ENCODE measurements around the gene LGR6. TPM values are rescaled to one million over a fixed set of nuclear protein-coding genes. Genes with fewer than 3 reads are reported as not detected.

LGR6 gene
- total and polyA plus RNA-seq, 2 of the 8 experiments (the other 6 are each of a cell fraction or from before 2014, with no cell fraction given): 0.50 to 1.0 TPM

DNA sequence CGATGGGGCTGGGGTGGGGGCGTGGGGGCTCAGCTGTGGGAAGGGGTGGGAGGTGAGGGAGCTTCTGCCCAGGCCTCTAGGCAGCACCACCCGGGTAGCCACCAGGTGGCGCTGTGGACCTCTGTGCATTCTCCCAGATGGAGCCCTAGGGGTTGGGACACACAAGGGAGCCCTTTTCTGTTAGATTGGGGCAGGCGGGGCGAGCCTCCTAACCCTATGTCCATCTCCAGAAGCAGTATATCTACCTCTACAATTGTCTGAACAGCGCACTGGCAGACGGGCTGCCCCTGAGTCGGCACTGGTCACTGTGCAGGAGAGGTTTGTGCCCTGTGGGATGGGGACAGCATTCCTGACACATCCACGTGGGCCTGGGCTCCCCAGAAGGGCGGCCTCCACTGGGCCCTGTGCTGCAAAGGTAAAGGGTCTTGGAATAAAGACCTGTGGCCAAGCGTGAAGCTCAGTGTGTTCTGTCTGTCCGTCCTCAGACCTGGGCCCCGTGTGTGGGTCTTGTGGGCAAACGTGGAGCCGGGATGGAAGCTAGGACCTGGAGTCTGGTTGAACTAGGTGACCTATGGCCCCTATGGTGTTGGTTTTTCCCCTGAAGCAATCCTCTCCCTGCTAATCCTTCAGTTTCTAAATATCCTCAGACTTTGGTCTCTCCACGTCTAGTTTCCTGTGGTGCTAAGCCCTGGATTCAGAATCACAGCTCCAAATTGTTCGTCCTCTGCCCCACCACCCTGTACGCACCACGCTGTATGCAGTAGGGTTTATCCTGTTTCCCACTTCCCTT, 4.4 kb upstream of the LGR6 start:
- Histone ChIP-seq H4K5ac (ENCODE audit: insufficient read length, low read depth, low read length) (no peak overlapping the region), H3K23me2 (ENCODE audit: low read depth, low read length) (peaks cover 5% of the 10 kb centered on the region; the same call in 1 of the 2 replicates), H2AFZ (ENCODE audit: low read length) (0 out of 2 replicates have a peak overlapping the region, but pooled peaks have one; percentile 26), H2BK120ac (replicated peaks; ENCODE audit: low read depth, low read length) (no peak overlapping the region), H2BK15ac (ENCODE audit: low read length) (no peak overlapping the region), H2BK5ac (ENCODE audit: low read depth, low read length) (no peak overlapping the region), H3K9ac (replicated peaks in 1 of 4; ENCODE audit: extremely low read depth in 1 of 4, low read depth in 3 of 4, low read length in 3 of 4) (no peak overlapping the region), H3K27me3 (replicated peaks in 1 of 4; ENCODE audit: control insufficient read depth in 3 of 4, extremely low read depth in 1 of 4, insufficient read depth in 3 of 4, low read length in 3 of 4) (peaks cover 10 to 14% (median 12%) of the 10 kb centered on the region in 4 experiments; a peak in 6 of 7 replicates), H3K4me3 (ENCODE audit: extremely low read depth in 1 of 4, insufficient read depth in 2 of 4, low read depth in 3 of 4, low read length in 4 of 4) (no peak overlapping the region), H3K36me3 (ENCODE audit: control insufficient read depth in 2 of 4, insufficient read depth in 4 of 4, low read length in 3 of 4) (no peaks in the 10 kb centered on the region), H3K79me2 (ENCODE audit: control insufficient read depth in 1 of 2, insufficient read depth in 2 of 2, low read length in 2 of 2) (no peaks in the 10 kb centered on the region), H3K23ac (ENCODE audit: insufficient read length) (no peak overlapping the region), H4K91ac (replicated peaks; ENCODE audit: insufficient read length, low read length) (no peak overlapping the region), H2BK20ac (ENCODE audit: low read length) (no peak overlapping the region), H3K14ac (ENCODE audit: insufficient read length) (no peak overlapping the region), H3K27ac (ENCODE audit: low read depth, low read length) (no peak overlapping the region), H2BK12ac (ENCODE audit: low read depth, low read length) (0 out of 2 replicates have a peak overlapping the region, but pooled peaks have one; percentile 50), H3K4ac (replicated peaks; ENCODE audit: insufficient read length, low read depth, low read length) (no peak overlapping the region), H3K79me1 (ENCODE audit: low read depth, low read length) (no peaks in the 10 kb centered on the region), H4K8ac (ENCODE audit: extremely low read depth, insufficient read depth, low read length) (no peak overlapping the region), H3K9me3 (ENCODE audit: insufficient read depth in 2 of 2, low read depth in 1 of 2, low read length in 1 of 2) (no peaks in the 10 kb centered on the region), H3K4me1 (replicated peaks in 1 of 4; ENCODE audit: control insufficient read depth in 3 of 4, insufficient read depth in 4 of 4, low read length in 3 of 4) (peaks cover 0 to 14% (median 6%) of the 10 kb centered on the region in 4 experiments; a peak in 5 of 7 replicates), H2AK5ac (ENCODE audit: low read depth, low read length) (no peak overlapping the region), H4K20me1 (replicated peaks in 1 of 2; ENCODE audit: control insufficient read depth in 1 of 2, insufficient read depth in 2 of 2, low read length in 2 of 2) (no peaks in the 10 kb centered on the region), H3K18ac (ENCODE audit: extremely low read depth, low read length) (no peak overlapping the region), H3K56ac (replicated peaks; ENCODE audit: insufficient read length, low read depth, low read length) (no peak overlapping the region), H3K4me2 (ENCODE audit: insufficient read depth in 1 of 2, low read depth in 2 of 2, low read length in 2 of 2) (no peak overlapping the region)
- ChIA-PET CTCF (ENCODE audit: partially characterized antibody) (interaction anchor here (0.5 to 8.2 kb wide), 53 partner anchors 9 to 1909 kb away, joined by 3 to 107 read pairs (median 4); partner anchors contain the start of genes PPP1R12B and UBE2T), POLR2A (ENCODE audit: partially characterized antibody) (interaction anchor here (0.8 kb wide), 1 partner anchor 21 kb away, joined by 3 read pairs; no protein-coding TSS in a partner anchor)
- DNase-seq (ENCODE audit: low read depth in 1 of 2, low spot score in 2 of 2) (peak in 1 of 2 experiments; percentile 96), FAIRE-seq (no peak)
- 62% methylated on average over 15 of the region's 20 CpGs; no CpG with 5 or more reads in 1 of the 2 experiments for WGBS, 2 experiments (ENCODE audit: extremely low coverage in 1 of 2, insufficient coverage in 1 of 2, insufficient read length in 1 of 2, insufficient replicate concordance in 2 of 2, low coverage in 1 of 2, low lambda C conversion rate in 2 of 2, missing lambda C conversion rate in 1 of 2)
- TF ChIP-seq PHF8 (conservative IDR thresholded peaks at IDR 0.05; ENCODE audit: low read depth, low read length) (no peak), RNF2 (IDR thresholded peaks at IDR 0.05; ENCODE audit: borderline replicate concordance, low read depth, low read length, missing control alignments, poor library complexity, severe bottlenecking) (no peak), RAD21 (IDR thresholded peaks at IDR 0.05 in 1 of 2, conservative IDR thresholded peaks at IDR 0.05 in 1 of 2; ENCODE audit: low read depth in 2 of 2, low read length in 2 of 2) (peak; percentile 55 to 60)
- TF ChIP-seq, protein P1, sequence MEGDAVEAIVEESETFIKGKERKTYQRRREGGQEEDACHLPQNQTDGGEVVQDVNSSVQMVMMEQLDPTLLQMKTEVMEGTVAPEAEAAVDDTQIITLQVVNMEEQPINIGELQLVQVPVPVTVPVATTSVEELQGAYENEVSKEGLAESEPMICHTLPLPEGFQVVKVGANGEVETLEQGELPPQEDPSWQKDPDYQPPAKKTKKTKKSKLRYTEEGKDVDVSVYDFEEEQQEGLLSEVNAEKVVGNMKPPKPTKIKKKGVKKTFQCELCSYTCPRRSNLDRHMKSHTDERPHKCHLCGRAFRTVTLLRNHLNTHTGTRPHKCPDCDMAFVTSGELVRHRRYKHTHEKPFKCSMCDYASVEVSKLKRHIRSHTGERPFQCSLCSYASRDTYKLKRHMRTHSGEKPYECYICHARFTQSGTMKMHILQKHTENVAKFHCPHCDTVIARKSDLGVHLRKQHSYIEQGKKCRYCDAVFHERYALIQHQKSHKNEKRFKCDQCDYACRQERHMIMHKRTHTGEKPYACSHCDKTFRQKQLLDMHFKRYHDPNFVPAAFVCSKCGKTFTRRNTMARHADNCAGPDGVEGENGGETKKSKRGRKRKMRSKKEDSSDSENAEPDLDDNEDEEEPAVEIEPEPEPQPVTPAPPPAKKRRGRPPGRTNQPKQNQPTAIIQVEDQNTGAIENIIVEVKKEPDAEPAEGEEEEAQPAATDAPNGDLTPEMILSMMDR (IDR thresholded peaks at IDR 0.05; ENCODE audit: control extremely low read depth in 1 of 3, insufficient read depth in 1 of 3, low read depth in 1 of 3, low read length in 3 of 3): peak; percentile 65 to 84 (median 80)
